M059J (cell line): ENCODE measurements around the gene ALDH4A1. TPM values are rescaled to one million over a fixed set of nuclear protein-coding genes. Genes with fewer than 3 reads are reported as not detected.

Source experiments
- DNase-seq: peaks from one replicate; pipeline ENCODE4 v3.0.0-alpha.2; 2012; ENCODE audit warnings: low read depth
- total RNA-seq: library from RNA; depleted of rRNA; stranded (reverse); fragments of >200 nt; shearing (Covaris generic); gene quantifications from 2 replicates; pipeline ENCODE4 v1.2.3, GENCODE V29; 2014

ALDH4A1 gene
- total RNA-seq, 1 experiment from 2014 or later, result 14.8 TPM

DNA sequence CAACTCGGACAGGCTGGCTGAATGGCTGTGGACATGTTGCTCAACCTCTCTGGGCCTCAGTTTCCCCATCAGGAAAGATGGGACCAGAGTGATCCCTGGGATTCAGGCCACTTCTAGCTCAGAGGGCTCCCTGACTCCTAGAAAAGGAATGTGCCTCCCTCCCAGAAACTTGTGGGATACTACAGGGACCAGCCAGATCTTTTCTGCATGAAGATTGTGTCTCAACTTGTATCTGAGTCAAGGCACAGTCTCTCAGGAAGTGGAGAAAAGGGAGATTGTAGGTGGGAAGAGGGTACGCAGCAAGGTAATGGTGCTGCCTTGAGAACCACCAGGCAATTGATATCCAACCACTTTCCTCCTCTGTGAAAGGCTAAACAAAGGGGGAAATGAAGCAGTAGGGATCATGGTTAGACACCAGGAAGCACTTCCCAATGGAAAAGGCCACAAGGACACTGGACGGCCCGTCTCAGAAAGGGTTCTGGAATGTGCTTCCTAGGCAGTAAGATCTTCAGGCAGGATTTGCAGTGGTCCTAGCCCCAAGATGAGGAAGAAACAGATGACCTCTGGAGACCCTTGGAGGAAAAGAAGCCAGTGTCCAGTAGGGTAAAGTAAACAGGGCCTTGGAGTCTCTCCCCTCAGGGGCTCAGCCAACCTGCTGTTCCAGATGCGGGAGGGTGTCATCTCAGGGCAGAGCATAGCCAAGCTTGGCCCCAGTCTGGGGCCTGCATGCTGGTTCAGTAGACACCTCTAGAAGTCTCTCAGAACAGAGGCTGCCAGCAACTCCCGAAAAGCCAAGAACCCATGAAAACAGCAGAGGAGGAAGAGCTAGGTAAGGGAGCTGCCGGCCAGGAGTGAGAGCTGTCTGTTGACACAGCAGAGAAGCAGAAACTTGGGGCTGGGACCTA, 37.3 kb upstream of the ALDH4A1 start:
- peak; percentile 63 for DNase-seq

DNA sequence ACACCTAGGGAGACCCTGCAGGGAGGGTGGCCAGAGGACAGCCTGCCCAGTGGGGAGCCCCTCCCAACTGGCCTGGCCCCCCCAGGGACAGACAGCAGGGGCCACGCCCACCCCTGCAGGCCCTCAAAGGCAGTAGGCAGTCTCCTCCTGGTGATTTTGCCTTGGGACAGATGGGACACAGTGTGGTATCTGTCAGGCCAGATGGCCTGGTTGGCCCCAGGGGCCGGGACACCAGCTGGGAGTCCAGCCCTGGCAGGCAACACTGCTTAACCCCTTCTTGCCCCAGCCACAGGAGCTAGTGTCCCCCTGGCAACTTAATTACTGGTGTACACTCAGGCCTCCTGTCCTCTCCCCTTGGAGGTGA, 36.3 kb upstream of the ALDH4A1 start:
- DNase-seq, result peak; percentile 47

- DNase-seq, result peak; percentile 78
Measured at GRCh38 chr1:18938008-18938706, 35.8 kb upstream of the ALDH4A1 start.

GRCh38 chr1:18937539-18937938, 35.2 kb upstream of the ALDH4A1 start:
- no peak for DNase-seq

DNA sequence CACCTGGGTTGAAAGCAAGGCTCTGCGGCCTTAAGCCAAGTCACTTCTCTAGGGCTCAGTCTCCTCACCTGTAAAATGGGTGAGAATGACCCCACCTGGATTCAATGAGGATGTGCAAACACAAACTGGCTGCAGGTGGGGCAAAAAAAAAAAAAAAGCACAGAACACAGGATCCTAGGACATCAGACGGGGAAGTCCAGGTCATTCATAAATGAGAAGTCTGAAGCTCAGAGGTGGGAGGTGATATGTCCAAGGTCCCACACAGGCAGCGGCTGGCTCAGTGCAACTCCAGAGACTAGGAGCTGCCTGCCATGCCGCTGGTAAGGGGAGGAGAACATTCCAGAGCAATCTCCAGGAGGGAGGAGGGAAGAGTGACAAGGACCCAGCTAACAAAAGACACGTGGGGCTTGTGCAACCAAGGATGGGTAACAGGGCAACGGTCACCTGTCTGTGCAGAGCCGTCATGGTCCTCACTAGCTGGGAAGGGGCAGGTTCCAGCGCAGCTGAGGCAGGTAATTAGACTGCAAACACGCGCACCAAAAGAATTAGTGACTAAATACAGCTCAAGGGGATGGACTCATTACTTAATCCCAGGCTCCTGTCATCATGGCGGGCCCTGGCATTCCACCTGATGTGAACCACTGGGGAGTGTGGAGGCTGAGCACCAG, 34.6 kb upstream of the ALDH4A1 start:
- peak; percentile 84 for DNase-seq

DNA sequence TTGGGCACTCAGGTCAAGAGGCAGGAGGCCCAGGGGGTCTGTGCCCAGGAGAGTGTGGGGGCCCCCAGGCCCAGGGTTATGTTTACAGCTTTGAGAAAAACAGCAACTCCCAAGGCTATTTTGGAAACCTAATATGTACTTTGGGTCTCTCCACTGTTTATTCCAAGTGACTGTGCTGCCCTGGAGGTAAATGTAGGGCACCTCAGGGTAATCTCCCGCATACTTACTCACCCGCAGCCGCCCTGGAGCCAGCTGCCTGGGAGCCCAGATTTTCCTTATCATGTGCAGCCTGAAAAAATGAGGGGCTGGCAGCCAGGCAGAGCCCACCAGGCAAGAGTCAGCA, 34.1 kb upstream of the ALDH4A1 start:
- DNase-seq, result peak; percentile 77

GRCh38 chr1:18934205-18935000, 32.0 kb upstream of the ALDH4A1 start:
- DNase-seq, result no peak

GRCh38 chr1:18932879-18933278, 30.5 kb upstream of the ALDH4A1 start:
- DNase-seq, result no peak

GRCh38 chr1:18932387-18932786, 30.0 kb upstream of the ALDH4A1 start:
- peak; percentile 91 for DNase-seq

- no peak for DNase-seq
Measured at GRCh38 chr1:18931730-18932129, 29.4 kb upstream of the ALDH4A1 start.

DNA sequence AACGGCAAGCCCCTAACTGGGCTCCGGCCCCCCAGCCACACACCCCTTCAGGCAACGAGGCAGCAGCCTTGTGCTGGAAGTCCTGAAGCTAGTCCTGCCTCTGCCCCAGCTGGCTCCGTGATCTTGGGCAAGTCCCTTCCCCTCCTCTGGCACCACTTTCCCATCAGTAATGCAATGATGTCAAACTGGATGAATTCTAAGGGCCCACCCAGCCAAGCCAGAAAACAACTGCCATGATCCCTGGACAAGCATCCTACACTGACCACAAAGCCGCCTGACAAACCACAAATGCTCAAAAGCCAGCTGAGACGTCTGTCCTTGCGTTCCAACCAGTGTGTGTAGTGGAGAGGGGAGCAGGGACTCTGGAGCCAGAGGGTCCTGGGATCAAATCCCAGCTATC, 27.3 kb upstream of the ALDH4A1 start:
- DNase-seq, result peak; percentile 81

DNA sequence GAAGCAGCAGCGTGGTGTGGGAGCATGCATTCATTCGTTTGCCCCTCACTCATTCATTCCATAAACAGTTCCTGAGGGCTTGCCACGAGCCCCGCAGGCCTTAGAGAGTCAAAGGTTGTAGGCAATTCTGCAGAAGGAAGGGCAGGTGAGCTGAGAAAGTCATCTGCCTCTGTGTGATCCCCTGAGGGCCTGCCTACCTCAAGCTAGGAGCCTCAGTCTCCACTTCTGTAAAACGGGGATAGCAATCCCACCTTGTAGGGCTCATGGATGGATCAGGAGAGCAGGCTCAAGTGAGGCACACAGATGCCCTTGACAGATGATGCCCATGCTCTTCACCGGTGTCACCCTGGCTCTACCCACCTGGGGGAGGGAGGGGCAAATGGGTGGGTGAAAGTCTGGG, 26.6 kb upstream of the ALDH4A1 start:
- DNase-seq, result no peak

GRCh38 chr1:18928406-18928805, 26.1 kb upstream of the ALDH4A1 start:
- no peak for DNase-seq

- peak; percentile 78 for DNase-seq
Measured at GRCh38 chr1:18927654-18928272, 25.4 kb upstream of the ALDH4A1 start.

GRCh38 chr1:18927082-18927653, 24.8 kb upstream of the ALDH4A1 start:
- DNase-seq, result no peak

DNA sequence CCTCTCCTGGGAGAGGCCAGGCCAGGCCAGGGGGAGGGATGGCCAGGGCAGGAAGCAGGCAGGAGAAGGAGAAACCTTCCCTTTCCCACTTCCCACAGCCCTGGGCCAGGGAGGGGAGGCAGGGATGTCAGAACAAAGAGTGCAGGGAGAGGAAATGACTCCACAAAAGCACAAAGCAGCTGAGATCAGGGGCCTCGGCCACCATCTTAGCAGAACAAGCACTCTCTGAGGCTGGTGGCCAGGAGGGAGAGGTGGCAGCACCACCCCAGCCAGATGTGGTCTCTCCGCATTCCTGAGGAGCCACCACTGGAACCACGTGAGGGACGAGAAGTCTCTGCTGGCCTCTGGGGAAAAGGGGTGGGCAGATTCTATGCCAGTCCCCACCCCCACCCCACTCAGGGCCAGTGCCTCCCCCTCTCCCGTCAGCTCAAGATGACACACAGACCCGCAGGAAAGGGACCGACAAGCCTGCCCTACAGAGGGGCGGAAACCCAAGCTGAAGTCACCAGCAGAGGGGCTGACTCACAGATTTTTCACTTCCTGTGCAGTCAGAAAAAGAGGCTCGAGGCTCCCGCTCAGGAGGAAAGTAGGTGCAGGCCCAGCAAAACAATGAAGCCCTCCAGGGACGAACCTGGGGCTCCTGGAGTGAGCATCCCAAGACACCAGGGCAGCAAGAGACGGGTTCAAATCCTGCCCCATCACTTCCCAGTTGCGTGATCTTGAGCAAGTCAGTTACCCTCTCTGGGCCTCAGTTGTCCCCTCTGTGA, 24.1 kb upstream of the ALDH4A1 start:
- DNase-seq, result peak; percentile 99

DNA sequence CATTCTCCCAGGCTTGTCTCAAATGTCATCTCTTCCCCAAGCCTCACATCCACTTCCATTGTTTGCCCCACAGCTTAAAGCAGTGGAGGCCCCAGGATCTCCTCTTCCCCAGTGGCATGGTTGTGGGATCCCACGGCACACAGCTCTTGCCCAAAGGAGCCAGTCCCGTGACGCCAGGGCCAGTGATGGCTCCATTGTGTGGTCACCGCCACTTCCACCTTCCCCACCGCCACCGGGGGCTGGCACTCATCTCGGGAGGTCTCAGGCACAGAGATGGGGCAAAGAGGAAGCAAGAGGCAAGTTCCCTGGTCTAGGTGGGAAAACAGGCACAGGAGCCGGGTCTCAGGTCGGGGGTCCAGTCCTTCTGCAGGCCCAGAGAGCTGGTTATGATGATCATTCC, 22.9 kb upstream of the ALDH4A1 start:
- DNase-seq, result no peak

DNA sequence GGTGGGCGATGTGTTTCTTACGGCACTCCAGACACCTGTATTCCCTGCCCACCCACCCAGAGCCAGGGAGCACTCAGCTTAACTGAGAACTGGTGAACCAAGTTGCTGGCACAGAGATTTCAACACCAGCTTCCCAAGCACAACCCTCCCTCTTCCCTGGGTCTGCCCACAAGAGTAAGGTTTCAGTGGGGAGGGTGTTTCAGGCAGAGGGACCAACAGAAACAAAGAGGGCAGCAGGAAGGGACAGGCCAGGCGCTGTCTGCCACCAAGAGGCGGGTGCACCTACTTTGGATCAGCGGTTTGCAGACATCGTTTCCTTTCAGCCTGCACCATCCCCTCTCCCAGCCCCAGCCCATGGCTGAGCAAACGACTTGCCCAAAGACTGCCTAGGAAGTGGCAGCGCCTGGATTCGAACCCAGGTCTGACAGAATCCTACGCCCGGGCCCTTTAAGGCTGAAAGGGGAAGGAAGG, 21.9 kb upstream of the ALDH4A1 start:
- DNase-seq, result peak; percentile 65

DNA sequence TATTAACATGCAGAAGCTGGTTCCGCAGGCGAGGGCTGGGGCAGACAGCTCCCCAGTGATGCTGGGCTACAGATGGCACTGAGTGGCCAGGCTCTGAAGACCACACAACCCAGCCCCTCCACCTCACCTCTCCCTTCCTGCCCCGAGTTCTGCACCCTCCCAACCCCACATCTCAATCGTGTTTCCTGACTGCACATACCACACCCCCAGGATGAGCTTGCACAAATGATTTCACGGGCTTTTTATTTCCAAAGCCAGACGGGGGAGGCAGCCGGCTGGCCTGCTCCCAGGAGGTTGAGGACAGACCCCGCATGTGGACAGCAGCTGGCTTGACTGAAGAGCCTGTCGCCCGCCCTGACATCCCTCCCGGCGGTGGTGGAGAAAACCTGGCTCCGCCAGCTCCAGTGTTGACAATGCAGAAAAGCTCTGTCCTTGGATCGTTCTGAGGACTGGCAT, 21.4 kb upstream of the ALDH4A1 start:
- no peak for DNase-seq
